Liver (tissue), 9 donors: Measurements from ENCODE around the gene CYP1B1. TPM values are rescaled to one million over a fixed set of nuclear protein-coding genes. Genes with fewer than 3 reads are reported as not detected.
A peak's percentile ranks its signal among the peaks of the same experiment; 100 is the strongest.

Experiments
- DNase-seq: peaks from one replicate; pipeline ENCODE4 v3.0.0-alpha.2; 2017; ENCODE audit warnings: low spot score
- H3K27ac ChIP-seq, 2 donors: one replicate each; pipeline ENCODE4 v1.7.0; 2013; ENCODE audit warnings: inconsistent platforms in 2 of 2, low read length in 2 of 2, control low read depth in 1 of 2, low read depth in 1 of 2, mild to moderate bottlenecking in 1 of 2
- H3K27me3 ChIP-seq, 4 donors: one replicate each; pipeline versions ENCODE4 v1.6.1 to v1.7.0; 2013; ENCODE audit warnings: low read length in 3 of 4, inconsistent platforms in 1 of 4, mild to moderate bottlenecking in 1 of 4, moderate library complexity in 1 of 4; ENCODE audit not compliant: control insufficient read depth in 4 of 4, insufficient read depth in 4 of 4
- H3K36me3 ChIP-seq, 4 donors: one replicate each; pipeline versions ENCODE4 v1.6.1 to v1.7.0; 2013; ENCODE audit warnings: low read length in 3 of 4, mild to moderate bottlenecking in 3 of 4, low read depth in 1 of 4, moderate library complexity in 1 of 4; ENCODE audit not compliant: control insufficient read depth in 4 of 4, insufficient read depth in 3 of 4
- H3K4me1 ChIP-seq, 4 donors: one replicate each; pipeline versions ENCODE4 v1.6.1 to v1.7.0; 2013; ENCODE audit warnings: low read length in 3 of 4, mild to moderate bottlenecking in 3 of 4, moderate library complexity in 1 of 4; ENCODE audit not compliant: control insufficient read depth in 4 of 4, insufficient read depth in 4 of 4
- H3K4me3 ChIP-seq, 3 donors: one replicate each; pipeline versions ENCODE4 v1.6.1 to v1.7.0; 2013; ENCODE audit warnings: low read length in 3 of 3, control low read depth in 1 of 3, low read depth in 1 of 3, mild to moderate bottlenecking in 1 of 3
- H3K9ac ChIP-seq, 2 donors: one replicate each; pipeline ENCODE4 v1.7.0; 2013; ENCODE audit warnings: low read length in 2 of 2, mild to moderate bottlenecking in 2 of 2, moderate library complexity in 2 of 2, control low read depth in 1 of 2, low read depth in 1 of 2
- H3K9me3 ChIP-seq, 4 donors: one replicate each; pipeline versions ENCODE4 v1.6.1 to v1.7.0; 2013; ENCODE audit warnings: low read length in 3 of 4; ENCODE audit not compliant: control insufficient read depth in 4 of 4
- CTCF ChIP-seq: fragments of 150-350 bp; IDR thresholded peaks from 2 replicates; pipeline ENCODE4 v1.5.1; 2017; ENCODE audit warnings: improper control_type of control experiment, low read depth, low read length; ENCODE audit not compliant: missing input control
- EGR1 ChIP-seq, 2 donors: IDR thresholded peaks; 2 replicates each; pipeline ENCODE4 v1.6.1; 2016 to 2018; ENCODE audit warnings: antibody characterized with exemption in 2 of 2, low read depth in 2 of 2
- FOXA1 ChIP-seq: IDR thresholded peaks from 2 replicates; pipeline ENCODE4 v1.6.1; 2016; ENCODE audit warnings: antibody characterized with exemption
- FOXA2 ChIP-seq: IDR thresholded peaks from 2 replicates; pipeline ENCODE4 v1.6.1; 2016; ENCODE audit warnings: antibody characterized with exemption
- GABPA ChIP-seq, 2 donors: IDR thresholded peaks in 1 of 2; conservative IDR thresholded peaks in 1 of 2; 2 replicates each; pipeline ENCODE4 v1.6.1; 2016; ENCODE audit warnings: antibody characterized with exemption in 2 of 2, mild to moderate bottlenecking in 1 of 2, moderate library complexity in 1 of 2
- HNF4A ChIP-seq, 2 donors: conservative IDR thresholded peaks; 2 replicates each; pipeline ENCODE4 v1.6.1; 2016; ENCODE audit warnings: antibody characterized with exemption in 2 of 2, mild to moderate bottlenecking in 2 of 2
- HNF4G ChIP-seq: IDR thresholded peaks from 2 replicates; pipeline ENCODE4 v1.6.1; 2016; ENCODE audit warnings: antibody characterized with exemption
- JUND ChIP-seq, 2 donors: IDR thresholded peaks; 2 replicates each; pipeline ENCODE4 v1.6.1; 2016; ENCODE audit warnings: antibody characterized with exemption in 2 of 2
- NR2F2 ChIP-seq: IDR thresholded peaks from 2 replicates; pipeline ENCODE4 v1.6.1; 2016; ENCODE audit warnings: antibody characterized with exemption
- RAD21 ChIP-seq, 2 donors: IDR thresholded peaks; 2 replicates each; pipeline ENCODE4 v1.6.1; 2016; ENCODE audit warnings: antibody characterized with exemption in 2 of 2, mild to moderate bottlenecking in 2 of 2
- RXRA ChIP-seq, 2 donors: IDR thresholded peaks; 2 replicates each; pipeline ENCODE4 v1.6.1; 2017 to 2018; ENCODE audit warnings: antibody characterized with exemption in 2 of 2, mild to moderate bottlenecking in 1 of 2
- SP1 ChIP-seq: IDR thresholded peaks from 2 replicates; pipeline ENCODE4 v1.6.1; 2018; ENCODE audit warnings: antibody characterized with exemption, mild to moderate bottlenecking
- TAF1 ChIP-seq: conservative IDR thresholded peaks from 2 replicates; pipeline ENCODE4 v1.6.1; 2016; ENCODE audit warnings: antibody characterized with exemption, mild to moderate bottlenecking
- YY1 ChIP-seq: IDR thresholded peaks from 2 replicates; pipeline ENCODE4 v1.6.1; 2016; ENCODE audit warnings: antibody characterized with exemption, mild to moderate bottlenecking
- ZBTB33 ChIP-seq: IDR thresholded peaks from 2 replicates; pipeline ENCODE4 v1.6.1; 2016; ENCODE audit warnings: antibody characterized with exemption
- WGBS: extraction: QIAGEN DNeasy Blood & Tissue Kit; methylation state at CpG from one replicate; pipeline ENCODE4 v1.1.7; 2013; 5-methylcytosine and 5-hydroxymethylcytosine counted together
- polyA plus RNA-seq, 2 donors: library from polyadenylated mRNA; stranded (reverse) in 1 of 2; unstranded in 1 of 2; fragments of 200-250 nt in 1 of 2; fragments of >200 nt in 1 of 2; fragmentation: Nextera tagmentation in 1 of 2; extraction: Ambion mirVana in 1 of 2; gene quantifications; one replicate each; pipeline versions ENCODE4 v1.2.1 to v1.2.3, GENCODE V29; 2013 to 2015
- total RNA-seq, 2 donors: library from RNA; depleted of rRNA; stranded (reverse); fragments of >200 nt; gene quantifications; one replicate each; pipeline ENCODE4 v1.2.3, GENCODE V29; 2014
- TF ChIP-seq, protein P1 (sequence below): IDR thresholded peaks from 2 replicates; pipeline ENCODE4 v1.6.1; 2016; ENCODE audit warnings: antibody characterized with exemption
- TF ChIP-seq, protein P2 (sequence below): IDR thresholded peaks from 2 replicates; pipeline ENCODE4 v1.6.1; 2016; ENCODE audit warnings: antibody characterized with exemption, mild to moderate bottlenecking
- donor health status: healthy.
- donor health status: healthy.
- donor health status: healthy.
- donor health status: healthy.
- donor health status: healthy.

CYP1B1 gene
- total and polyA plus RNA-seq, 4 donors: 0.84 to 6.8 (median 3.2) TPM

GRCh38 chr2:38079116-38080052, 3.4 kb upstream of the CYP1B1 start:
- Histone ChIP-seq H3K27me3 (no peaks in the 10 kb centered on the region), H3K36me3 (no peaks in the 10 kb centered on the region), H3K9me3 (no peaks in the 10 kb centered on the region), H3K4me1 (peaks cover 14 to 31% (median 18%) of the 10 kb centered on the region in 4 donors), H3K27ac (no peak overlapping the region), H3K9ac (no peak overlapping the region), H3K4me3 (no peak overlapping the region)
- TF ChIP-seq FOXA2 (no peak), ZBTB33 (no peak), JUND (IDR thresholded peaks at IDR 0.05) (no peak), RAD21 (IDR thresholded peaks at IDR 0.05) (no peak), CTCF (no peak), SP1 (no peak)
- TF ChIP-seq, protein P1, sequence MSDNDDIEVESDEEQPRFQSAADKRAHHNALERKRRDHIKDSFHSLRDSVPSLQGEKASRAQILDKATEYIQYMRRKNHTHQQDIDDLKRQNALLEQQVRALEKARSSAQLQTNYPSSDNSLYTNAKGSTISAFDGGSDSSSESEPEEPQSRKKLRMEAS: no peak
- DNase-seq: no peak
- WGBS: 85% methylated on average over 11 of the region's 11 CpGs

- Histone ChIP-seq H3K27me3 (no peaks in the 10 kb centered on the region), H3K4me3 (peak overlapping the region; percentile 65 to 83 (median 69)), H3K9ac (peak overlapping the region; percentile 60 to 74), H3K36me3 (no peaks in the 10 kb centered on the region), H3K4me1 (peaks cover 16 to 44% (median 29%) of the 10 kb centered on the region in 4 donors), H3K27ac (peak overlapping the region; percentile 96), H3K9me3 (no peaks in the 10 kb centered on the region)
- DNase-seq: no peak
- WGBS: 6% methylated on average over 12 of the region's 12 CpGs
- no peak for TF ChIP-seq CTCF
- peak; percentile 56 for TF ChIP-seq YY1
- TF ChIP-seq, protein P1: peak; percentile 82
- TF ChIP-seq SP1: peak; percentile 75
- TF ChIP-seq TAF1: peak; percentile 42
- TF ChIP-seq GABPA (IDR thresholded peaks at IDR 0.05 in 1 of 2, conservative IDR thresholded peaks at IDR 0.05 in 1 of 2): peak in 1 of 2 donors; percentile 16
- TF ChIP-seq ZBTB33: peak; percentile 63
- TF ChIP-seq HNF4G: peak; percentile 56
- no peak for TF ChIP-seq NR2F2
- peak in 1 of 2 donors; percentile 73 for TF ChIP-seq JUND (IDR thresholded peaks at IDR 0.05)
- peak; percentile 60 for TF ChIP-seq FOXA1
- peak; percentile 86 for TF ChIP-seq HNF4A (conservative IDR thresholded peaks at IDR 0.05)
- TF ChIP-seq RAD21 (IDR thresholded peaks at IDR 0.05): peak; percentile 41
- no peak for TF ChIP-seq EGR1 (IDR thresholded peaks at IDR 0.05; ENCODE audit: low read depth in 2 of 2)
- TF ChIP-seq FOXA2: peak; percentile 68
- TF ChIP-seq RXRA (IDR thresholded peaks at IDR 0.05): peak; percentile 95
- TF ChIP-seq, protein P2, sequence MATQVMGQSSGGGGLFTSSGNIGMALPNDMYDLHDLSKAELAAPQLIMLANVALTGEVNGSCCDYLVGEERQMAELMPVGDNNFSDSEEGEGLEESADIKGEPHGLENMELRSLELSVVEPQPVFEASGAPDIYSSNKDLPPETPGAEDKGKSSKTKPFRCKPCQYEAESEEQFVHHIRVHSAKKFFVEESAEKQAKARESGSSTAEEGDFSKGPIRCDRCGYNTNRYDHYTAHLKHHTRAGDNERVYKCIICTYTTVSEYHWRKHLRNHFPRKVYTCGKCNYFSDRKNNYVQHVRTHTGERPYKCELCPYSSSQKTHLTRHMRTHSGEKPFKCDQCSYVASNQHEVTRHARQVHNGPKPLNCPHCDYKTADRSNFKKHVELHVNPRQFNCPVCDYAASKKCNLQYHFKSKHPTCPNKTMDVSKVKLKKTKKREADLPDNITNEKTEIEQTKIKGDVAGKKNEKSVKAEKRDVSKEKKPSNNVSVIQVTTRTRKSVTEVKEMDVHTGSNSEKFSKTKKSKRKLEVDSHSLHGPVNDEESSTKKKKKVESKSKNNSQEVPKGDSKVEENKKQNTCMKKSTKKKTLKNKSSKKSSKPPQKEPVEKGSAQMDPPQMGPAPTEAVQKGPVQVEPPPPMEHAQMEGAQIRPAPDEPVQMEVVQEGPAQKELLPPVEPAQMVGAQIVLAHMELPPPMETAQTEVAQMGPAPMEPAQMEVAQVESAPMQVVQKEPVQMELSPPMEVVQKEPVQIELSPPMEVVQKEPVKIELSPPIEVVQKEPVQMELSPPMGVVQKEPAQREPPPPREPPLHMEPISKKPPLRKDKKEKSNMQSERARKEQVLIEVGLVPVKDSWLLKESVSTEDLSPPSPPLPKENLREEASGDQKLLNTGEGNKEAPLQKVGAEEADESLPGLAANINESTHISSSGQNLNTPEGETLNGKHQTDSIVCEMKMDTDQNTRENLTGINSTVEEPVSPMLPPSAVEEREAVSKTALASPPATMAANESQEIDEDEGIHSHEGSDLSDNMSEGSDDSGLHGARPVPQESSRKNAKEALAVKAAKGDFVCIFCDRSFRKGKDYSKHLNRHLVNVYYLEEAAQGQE: peak; percentile 59
Measured at GRCh38 chr2:38077431-38077769, 1.4 kb upstream of the CYP1B1 start.
